NCI-H1694 (cell line): ENCODE results near the gene SLMAP.

Source experiments
- DNase-seq: peaks from one replicate; lab custom pipeline; 2025; lab: John Stamatoyannopoulos, UW

The SLMAP gene

DNA sequence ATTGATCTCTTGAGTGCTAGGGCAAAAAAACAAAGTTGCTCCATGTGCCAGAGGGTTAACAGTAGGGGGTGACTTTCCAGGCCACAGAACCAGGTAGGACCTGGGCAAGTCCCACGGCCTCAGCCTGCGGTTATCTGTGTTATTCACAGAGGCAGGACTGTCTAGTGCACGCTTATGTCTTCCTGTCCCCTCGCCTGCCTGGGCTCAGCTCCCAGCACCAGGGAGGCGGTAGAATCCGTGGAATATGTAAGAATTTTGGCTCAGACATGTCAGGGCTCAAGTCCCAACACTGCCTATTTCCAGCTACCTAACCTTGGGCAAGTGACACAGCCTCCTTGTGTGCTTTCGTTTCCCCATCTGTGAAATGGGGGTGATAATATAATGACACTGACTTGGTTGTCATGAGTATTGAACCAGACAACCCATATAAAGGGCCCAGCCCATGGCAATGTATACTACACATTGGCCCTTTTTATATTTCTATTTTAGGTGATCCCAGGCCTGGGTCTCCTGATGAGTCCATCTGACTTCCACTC lies 207.8 kb downstream of the SLMAP start:
- no peak for DNase-seq

DNA sequence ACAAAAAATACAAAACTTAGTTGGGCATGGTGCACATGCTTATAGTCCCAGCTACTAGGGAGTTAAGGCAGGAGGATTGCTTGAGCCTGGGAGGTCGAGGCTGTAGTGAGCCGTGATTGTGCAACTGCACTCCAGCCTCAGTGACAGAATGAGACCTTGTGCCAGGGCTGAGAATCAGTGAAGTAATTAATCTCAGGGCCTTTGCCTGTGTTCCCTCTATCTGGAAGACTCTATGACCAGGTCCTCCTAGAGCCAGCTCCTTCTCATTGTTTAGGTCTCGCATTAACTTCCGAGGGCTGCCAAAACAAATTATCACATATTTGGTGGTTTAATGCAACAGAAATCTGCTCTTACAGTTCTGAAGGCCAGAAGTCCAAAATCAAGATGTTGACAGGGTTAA lies 210.7 kb downstream of the SLMAP start:
- DNase-seq, result no peak

DNA sequence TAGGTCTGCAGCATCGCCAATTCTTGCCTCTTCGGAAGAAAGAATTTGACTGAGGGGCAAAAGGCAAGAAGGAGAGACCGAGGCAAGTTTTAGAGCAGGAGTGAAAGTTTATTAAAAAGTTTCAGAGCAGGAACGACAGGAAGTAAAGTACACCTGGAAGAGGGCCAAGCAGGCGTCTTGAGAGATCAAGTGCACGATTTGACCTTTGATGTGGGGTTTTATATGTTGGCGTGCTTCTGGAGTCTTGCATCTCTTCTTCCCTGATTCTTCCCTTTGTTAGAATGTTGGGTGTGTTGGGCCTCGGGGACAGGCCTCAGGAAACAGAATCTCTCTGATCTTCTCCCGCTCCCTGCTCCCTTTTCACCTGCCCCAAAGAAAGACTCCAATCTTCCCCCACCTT lies 211.5 kb downstream of the SLMAP start:
- DNase-seq, result no peak

DNA sequence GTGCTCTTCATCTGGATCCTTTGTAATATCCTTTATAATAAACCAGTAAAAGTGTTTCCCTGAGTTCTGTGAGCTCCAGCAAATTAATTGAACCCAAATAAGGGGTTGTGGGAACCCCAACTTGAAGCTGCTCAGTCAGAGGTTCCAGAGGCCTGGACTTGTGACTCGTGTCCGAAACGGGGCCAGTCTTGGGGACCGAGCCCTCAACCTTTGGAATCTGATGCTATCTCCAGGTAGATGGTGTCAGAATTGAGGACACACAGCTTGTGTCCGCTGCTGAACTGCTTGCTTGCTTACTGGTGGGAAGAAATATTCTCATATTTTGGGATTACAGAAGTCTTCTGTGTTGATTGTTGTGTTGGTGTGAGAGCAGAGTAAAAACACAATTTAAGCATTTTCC lies 212.4 kb downstream of the SLMAP start:
- DNase-seq, result no peak

DNA sequence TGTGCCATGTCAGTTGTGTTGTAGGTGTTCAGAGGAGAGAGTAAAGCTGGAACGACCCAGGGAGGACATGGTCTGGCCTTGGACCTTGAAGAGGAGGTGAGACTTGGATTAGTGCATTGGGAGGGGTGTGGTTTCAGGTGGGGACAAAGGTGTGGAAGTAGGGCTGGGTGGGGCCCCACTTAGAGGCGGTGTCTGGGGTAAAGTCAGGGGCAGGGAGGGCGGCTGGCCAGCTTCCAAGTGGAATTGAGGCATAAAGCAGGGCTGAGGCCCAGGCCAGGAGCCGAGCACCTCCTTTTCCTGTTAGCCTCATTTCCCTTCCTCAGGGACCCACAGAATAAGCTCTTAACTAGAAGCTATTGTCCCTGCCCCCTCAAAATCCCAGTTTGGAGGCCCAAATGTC lies 215.9 kb downstream of the SLMAP start:
- DNase-seq, result no peak

DNA sequence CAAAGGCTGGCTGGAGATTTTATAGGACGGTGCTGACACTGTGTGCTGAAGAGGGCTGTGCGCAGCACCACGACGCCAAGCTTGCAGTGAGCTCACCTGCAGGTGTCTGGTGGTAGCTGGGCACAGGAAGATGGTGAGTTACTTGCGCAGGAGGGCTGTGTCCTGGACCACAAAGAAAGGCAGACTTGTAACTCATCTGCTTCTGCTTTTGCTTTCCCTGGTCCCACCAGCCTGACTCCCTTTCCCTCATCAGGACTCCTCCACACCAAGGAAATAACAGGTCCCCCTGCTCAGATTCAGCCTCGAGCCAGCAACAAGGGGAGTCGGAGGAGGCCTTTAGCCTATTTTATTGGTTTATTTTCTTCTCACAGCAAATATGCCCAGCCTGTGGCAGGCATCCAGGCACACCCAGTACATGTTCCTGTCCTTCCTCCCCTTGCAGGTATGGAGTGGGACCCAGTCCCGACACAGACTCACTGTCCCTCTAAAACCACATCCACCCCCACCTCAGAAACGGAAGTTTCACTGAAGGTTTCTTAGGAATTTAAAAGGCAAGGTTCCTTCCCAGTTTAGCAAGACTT lies 216.5 kb downstream of the SLMAP start:
- DNase-seq, result no peak

DNA sequence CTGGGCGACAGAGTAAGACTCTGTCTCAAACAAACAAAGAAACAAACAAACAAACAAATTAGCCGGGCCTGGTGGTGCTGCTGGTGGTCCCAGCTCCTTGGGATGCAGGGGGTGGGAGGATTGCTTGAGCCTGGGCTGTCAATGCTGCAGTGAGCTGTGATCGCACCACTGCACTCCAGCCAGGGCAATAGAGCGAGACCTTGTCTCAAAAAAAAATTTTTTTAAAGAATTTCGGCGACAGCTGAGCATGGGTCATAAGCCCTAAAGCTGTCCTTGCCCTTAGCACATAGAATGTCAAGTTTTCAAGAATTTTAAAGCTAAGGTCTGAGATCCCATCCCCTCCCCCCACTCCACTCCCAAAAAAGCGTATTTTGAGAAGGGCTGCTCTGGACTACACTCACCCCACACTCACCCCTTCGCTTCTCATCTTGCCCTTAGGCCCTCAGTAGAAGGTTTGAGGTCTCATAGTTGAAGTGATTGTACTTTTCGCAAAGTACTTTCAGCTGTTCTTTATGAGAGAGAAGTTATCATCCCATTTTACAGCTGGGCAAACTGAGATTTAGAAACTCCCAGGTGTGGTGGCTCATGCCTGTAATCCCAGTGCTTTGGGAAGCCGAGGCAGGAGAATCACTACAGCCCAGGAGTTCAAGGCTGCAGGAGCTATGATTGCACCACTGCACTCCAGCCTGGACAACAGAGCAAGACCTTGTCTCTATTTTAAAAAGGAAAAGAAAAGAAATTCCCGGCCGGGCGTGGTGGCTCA lies 217.8 kb downstream of the SLMAP start:
- no peak for DNase-seq

DNA sequence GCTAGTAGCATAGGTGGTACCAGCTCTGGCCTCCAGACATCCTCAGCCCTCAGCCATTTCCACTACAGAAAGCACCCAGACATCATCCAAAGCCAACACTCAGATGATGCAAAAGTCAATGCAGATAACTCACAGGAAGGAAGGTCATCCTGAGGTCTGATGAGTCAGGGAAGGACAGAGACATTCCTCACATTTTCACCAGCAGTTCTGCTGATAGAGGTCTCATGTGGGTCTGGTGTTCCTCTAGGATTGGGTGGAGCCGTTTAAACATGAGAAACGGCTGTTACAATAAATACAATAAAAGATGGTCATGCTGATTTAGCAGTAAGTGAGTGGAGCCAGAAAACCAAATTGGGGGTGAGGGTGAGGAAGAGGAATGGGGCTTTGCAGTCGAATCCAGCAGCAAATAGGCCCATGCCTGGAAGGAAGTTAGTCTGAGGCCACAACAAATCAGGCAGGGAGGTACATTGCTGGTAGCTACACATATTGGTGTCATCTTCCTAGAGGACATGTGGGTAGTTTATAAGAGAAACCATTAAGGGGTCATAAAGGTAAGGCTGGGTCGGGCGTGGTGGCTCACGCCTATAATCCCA lies 218.8 kb downstream of the SLMAP start:
- no peak for DNase-seq

DNA sequence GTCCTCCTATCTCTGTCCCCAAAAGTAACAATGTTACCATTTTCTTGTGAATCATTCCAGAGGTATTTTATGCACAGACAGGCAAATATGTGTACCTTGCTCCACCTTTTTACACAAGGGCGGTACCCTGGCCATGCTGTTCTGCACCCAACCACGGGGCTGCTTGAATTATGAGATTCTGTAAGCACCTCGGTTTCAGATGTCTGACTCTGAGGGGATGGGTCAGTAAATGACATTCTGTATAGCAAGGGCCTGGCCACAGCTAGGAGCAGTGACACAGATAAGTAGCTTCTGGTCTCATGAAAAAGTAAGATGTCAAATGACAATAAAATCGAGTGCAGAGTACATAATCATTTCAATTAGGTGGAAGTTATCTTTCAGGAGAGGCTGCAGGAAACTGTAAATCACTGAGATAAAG lies 221.7 kb downstream of the SLMAP start:
- DNase-seq, result no peak

DNA sequence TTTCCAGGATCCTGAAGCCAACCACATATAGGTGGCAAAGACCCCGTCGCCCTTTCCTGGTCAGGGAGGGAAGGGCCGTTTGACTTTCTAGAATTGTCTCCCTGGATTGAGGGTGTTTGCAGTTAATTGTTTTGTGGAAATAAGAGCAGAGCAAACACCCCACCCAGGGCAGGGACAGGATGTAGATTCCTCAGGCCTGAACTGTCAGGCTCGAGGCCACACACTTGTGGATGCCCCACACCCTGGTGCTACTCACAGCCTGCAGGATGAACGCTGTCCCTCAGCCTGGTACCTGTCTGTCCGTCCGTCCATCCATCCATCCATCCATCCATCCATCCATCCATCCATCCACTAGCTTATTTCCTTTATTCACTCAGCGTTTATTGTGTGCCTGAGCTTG lies 222.2 kb downstream of the SLMAP start:
- no peak for DNase-seq
